HepG2 (cell line): ENCODE results near the gene EFNB1.

Experiments
- AFF4 ChIP-seq: sonication (generic); formaldehyde crosslinking; IDR thresholded peaks from 2 replicates; pipeline ENCODE4 v1.4.0; 2020; ENCODE audit warnings: missing genetic modification reagents
- CSRNP1 ChIP-seq: sonication (generic); formaldehyde crosslinking; IDR thresholded peaks from 2 replicates; pipeline ENCODE4 v1.8.1; 2023; ENCODE audit warnings: mild to moderate bottlenecking, missing genetic modification reagents
- CTCF ChIP-seq: sonication (generic); formaldehyde crosslinking; IDR thresholded peaks from 2 replicates; pipeline ENCODE4 v1.5.0; 2020; ENCODE audit warnings: mild to moderate bottlenecking, missing genetic modification reagents, moderate library complexity
- EED ChIP-seq: sonication (generic); formaldehyde crosslinking; IDR thresholded peaks from 2 replicates; pipeline ENCODE4 v1.5.0; 2020; ENCODE audit warnings: mild to moderate bottlenecking, missing genetic modification reagents
- EP300 ChIP-seq, 3 experiments: sonication (generic) in 1 of 3; formaldehyde crosslinking in 1 of 3; IDR thresholded peaks; 2 replicates each; pipeline versions ENCODE4 v1.5.1 to v1.6.1; 2011 to 2020; ENCODE audit warnings: low read depth in 2 of 3, low read length in 2 of 3, borderline replicate concordance in 1 of 3, improper control_type of control experiment in 1 of 3, mild to moderate bottlenecking in 1 of 3, missing genetic modification reagents in 1 of 3, moderate library complexity in 1 of 3
- KLF15 ChIP-seq: sonication (generic); formaldehyde crosslinking; IDR thresholded peaks from 2 replicates; pipeline ENCODE4 v1.8.1; 2023; ENCODE audit warnings: borderline replicate concordance, mild to moderate bottlenecking, inconsistent platforms, missing genetic modification reagents, mixed read lengths
- KLF9 ChIP-seq: IDR thresholded peaks from 2 replicates; pipeline ENCODE4 v1.6.1; 2016; ENCODE audit warnings: low read depth
- MAFG ChIP-seq: sonication (generic); formaldehyde crosslinking; IDR thresholded peaks from 2 replicates; pipeline ENCODE4 v1.5.1; 2020; ENCODE audit warnings: mild to moderate bottlenecking, missing genetic modification reagents
- MYC ChIP-seq: sonication (generic); formaldehyde crosslinking; IDR thresholded peaks from 2 replicates; pipeline ENCODE4 v1.9.0; 2021; ENCODE audit warnings: missing genetic modification reagents, borderline replicate concordance
- NKX3-1 ChIP-seq: sonication (generic); formaldehyde crosslinking; IDR thresholded peaks from 2 replicates; pipeline ENCODE4 v1.5.0; 2020; ENCODE audit warnings: missing genetic modification reagents
- RBM22 ChIP-seq: fragments of 200-400 bp; formaldehyde crosslinking; optimal IDR thresholded peaks from 2 replicates; pipeline ENCODE3; 2017; ENCODE audit warnings: mild to moderate bottlenecking, low read length, moderate library complexity
- ZNF292 ChIP-seq: sonication (generic); formaldehyde crosslinking; IDR thresholded peaks from 2 replicates; pipeline ENCODE4 v1.8.1; 2022; ENCODE audit warnings: mild to moderate bottlenecking, low read depth, missing genetic modification reagents, borderline replicate concordance
- TF ChIP-seq, protein P1 (sequence below): sonication (generic); formaldehyde crosslinking; IDR thresholded peaks from 2 replicates; pipeline ENCODE4 v1.9.0; 2021; ENCODE audit warnings: missing genetic modification reagents, borderline replicate concordance

DNA sequence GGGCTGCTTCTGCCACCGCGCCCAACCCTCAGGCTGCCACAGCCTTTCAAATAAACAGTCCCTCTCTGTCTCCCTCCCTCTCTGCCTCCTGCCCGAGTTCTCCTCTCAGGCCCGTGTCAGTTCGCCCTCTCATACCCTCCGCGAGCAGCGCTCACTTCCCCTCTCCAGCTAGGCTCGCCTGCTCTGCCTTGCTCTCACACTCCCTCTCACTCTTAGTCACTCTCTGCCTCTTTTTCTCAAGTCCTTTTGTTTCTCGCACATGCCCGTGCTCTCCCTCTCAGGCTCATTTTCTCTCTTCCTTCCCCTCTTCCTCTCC, 3.2 kb downstream of the EFNB1 start:
- TF ChIP-seq RBM22: no peak
- TF ChIP-seq EP300 (IDR thresholded peaks at IDR 0.05; ENCODE audit: low read depth in 2 of 2, low read length in 2 of 2): no peak
- TF ChIP-seq EP300 (CRISPR knock-in tag; IDR thresholded peaks at IDR 0.05; ENCODE audit: borderline replicate concordance): no peak
- no peak for TF ChIP-seq AFF4 (CRISPR knock-in tag)
- TF ChIP-seq CTCF (CRISPR knock-in tag): no peak
- no peak for TF ChIP-seq MAFG (CRISPR knock-in tag)
- TF ChIP-seq, protein P1, sequence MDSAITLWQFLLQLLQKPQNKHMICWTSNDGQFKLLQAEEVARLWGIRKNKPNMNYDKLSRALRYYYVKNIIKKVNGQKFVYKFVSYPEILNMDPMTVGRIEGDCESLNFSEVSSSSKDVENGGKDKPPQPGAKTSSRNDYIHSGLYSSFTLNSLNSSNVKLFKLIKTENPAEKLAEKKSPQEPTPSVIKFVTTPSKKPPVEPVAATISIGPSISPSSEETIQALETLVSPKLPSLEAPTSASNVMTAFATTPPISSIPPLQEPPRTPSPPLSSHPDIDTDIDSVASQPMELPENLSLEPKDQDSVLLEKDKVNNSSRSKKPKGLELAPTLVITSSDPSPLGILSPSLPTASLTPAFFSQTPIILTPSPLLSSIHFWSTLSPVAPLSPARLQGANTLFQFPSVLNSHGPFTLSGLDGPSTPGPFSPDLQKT (CRISPR knock-in tag): no peak
- no peak for TF ChIP-seq MYC (CRISPR knock-in tag)
- TF ChIP-seq CSRNP1 (CRISPR knock-in tag): no peak
- no peak for TF ChIP-seq KLF15
- no peak for TF ChIP-seq NKX3-1 (CRISPR knock-in tag)
- TF ChIP-seq KLF9 (CRISPR knock-in tag): no peak
- no peak for TF ChIP-seq ZNF292 (CRISPR knock-in tag)
- no peak for TF ChIP-seq EED (CRISPR knock-in tag)
